Suprapubic skin (tissue), 3 donors: ENCODE data around the gene SMAD4.

Experiments
- CTCF ChIP-seq, 2 donors: fragments of 200-600 bp in 1 of 2; fragments of 450-650 bp in 1 of 2; sonication (generic) in 1 of 2; IDR thresholded peaks; one replicate each; pipeline ENCODE4 v1.5.1; 2016 to 2019; ENCODE audit warnings: antibody characterized with exemption in 2 of 2, mild to moderate bottlenecking in 1 of 2, moderate library complexity in 1 of 2
- POLR2A ChIP-seq, 2 donors: fragments of 450-650 bp; IDR thresholded peaks; one replicate each; pipeline ENCODE4 v1.6.1; 2017; ENCODE audit warnings: antibody characterized with exemption in 2 of 2, mild to moderate bottlenecking in 2 of 2, moderate library complexity in 2 of 2

GRCh38 chr18:51070545-51070944, 40.5 kb downstream of the SMAD4 start:
- TF ChIP-seq POLR2A (IDR thresholded peaks at IDR 0.05) (no peak), CTCF (IDR thresholded peaks at IDR 0.05) (no peak)
